ENCODE data around the gene OR9A2.

DNA sequence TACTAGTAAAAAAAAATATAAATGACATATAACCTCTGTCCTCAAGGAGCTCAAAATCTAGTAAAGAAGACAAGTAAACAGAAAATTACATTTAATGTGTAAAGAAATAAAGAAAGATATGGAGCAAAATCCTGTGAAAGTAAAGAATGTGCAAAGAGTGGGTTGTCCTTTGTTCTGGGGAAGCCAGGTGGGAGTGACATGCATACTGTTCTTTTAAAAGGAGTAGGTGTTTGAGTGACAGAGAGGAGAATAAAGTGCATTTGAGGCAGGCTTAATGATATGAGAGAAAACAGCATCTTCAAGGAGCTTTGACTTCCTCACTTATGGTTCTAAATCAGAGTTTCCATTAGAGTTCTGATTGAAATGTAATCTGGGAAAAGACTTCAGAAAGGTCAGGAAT lies 47.2 kb upstream of the OR9A2 start:
- TF ChIP-seq CBX5 (IDR thresholded peaks at IDR 0.05; ENCODE audit: low read depth): no peak
- no peak for TF ChIP-seq ESRRA (IDR thresholded peaks at IDR 0.05; ENCODE audit: low read length)
- TF ChIP-seq, protein P1, sequence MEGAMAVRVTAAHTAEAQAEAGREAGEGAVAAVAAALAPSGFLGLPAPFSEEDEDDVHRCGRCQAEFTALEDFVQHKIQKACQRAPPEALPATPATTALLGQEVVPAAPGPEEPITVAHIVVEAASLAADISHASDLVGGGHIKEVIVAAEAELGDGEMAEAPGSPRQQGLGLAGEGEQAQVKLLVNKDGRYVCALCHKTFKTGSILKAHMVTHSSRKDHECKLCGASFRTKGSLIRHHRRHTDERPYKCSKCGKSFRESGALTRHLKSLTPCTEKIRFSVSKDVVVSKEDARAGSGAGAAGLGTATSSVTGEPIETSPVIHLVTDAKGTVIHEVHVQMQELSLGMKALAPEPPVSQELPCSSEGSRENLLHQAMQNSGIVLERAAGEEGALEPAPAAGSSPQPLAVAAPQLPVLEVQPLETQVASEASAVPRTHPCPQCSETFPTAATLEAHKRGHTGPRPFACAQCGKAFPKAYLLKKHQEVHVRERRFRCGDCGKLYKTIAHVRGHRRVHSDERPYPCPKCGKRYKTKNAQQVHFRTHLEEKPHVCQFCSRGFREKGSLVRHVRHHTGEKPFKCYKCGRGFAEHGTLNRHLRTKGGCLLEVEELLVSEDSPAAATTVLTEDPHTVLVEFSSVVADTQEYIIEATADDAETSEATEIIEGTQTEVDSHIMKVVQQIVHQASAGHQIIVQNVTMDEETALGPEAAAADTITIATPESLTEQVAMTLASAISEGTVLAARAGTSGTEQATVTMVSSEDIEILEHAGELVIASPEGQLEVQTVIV (IDR thresholded peaks at IDR 0.05; ENCODE audit: borderline replicate concordance, partially characterized antibody): no peak
- TF ChIP-seq, protein P2, sequence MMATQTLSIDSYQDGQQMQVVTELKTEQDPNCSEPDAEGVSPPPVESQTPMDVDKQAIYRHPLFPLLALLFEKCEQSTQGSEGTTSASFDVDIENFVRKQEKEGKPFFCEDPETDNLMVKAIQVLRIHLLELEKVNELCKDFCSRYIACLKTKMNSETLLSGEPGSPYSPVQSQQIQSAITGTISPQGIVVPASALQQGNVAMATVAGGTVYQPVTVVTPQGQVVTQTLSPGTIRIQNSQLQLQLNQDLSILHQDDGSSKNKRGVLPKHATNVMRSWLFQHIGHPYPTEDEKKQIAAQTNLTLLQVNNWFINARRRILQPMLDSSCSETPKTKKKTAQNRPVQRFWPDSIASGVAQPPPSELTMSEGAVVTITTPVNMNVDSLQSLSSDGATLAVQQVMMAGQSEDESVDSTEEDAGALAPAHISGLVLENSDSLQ (IDR thresholded peaks at IDR 0.05): no peak
- TF ChIP-seq TARDBP (IDR thresholded peaks at IDR 0.05; ENCODE audit: borderline replicate concordance): no peak
- no peak for TF ChIP-seq BACH1 (IDR thresholded peaks at IDR 0.05; ENCODE audit: borderline replicate concordance)
